ENCODE data around the gene TOMM70. TPM values are rescaled to one million over a fixed set of nuclear protein-coding genes. Genes with fewer than 3 reads are reported as not detected.

TOMM70 gene
- total and polyA plus RNA-seq, 2 of the 4 experiments (the other 2 are of a cell fraction) = 24.6 to 35.1 TPM

DNA sequence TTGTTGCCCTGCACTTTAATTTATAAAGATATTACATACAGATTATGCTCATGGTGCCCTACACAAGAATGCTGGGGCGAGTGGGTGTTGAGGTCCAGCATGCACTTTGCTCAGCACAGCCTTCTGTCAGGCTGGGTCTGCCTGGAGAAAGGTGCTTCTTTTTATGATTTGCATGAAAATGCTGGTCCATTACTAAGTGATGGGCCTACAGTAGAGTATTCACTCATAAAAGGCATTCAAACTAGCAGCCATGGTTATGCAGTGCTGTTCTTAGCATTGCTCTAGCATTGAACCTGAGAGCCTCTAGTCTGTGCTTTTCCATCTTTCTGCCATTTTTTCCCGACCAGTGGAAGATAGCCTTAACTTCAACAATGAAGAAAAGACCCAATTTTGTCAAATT is 12.7 kb upstream of the TOMM70 start:
- Histone ChIP-seq H3K4me1 (ENCODE audit: control insufficient read depth, insufficient read depth, low read length) (no peaks in the 10 kb centered on the region), H3K9ac (ENCODE audit: low read depth, low read length) (no peak overlapping the region), H3K18ac (ENCODE audit: low read depth, low read length) (no peak overlapping the region), H4K91ac (ENCODE audit: insufficient read depth, low read depth, low read length) (no peak overlapping the region), H3K27me3 (ENCODE audit: control insufficient read depth, insufficient read depth, low read length) (no peaks in the 10 kb centered on the region), H3K9me3 (ENCODE audit: control insufficient read depth, insufficient read depth, low read length) (0 out of 2 replicates have a peak, but pooled peaks cover 2% of the 10 kb centered on the region), H3K4me2 (ENCODE audit: low read depth, low read length) (no peak overlapping the region), H4K5ac (ENCODE audit: low read depth, low read length) (no peak overlapping the region), H4K20me1 (ENCODE audit: insufficient read depth, low read length) (no peaks in the 10 kb centered on the region), H2BK20ac (ENCODE audit: low read depth, low read length) (no peak overlapping the region), H3K56ac (ENCODE audit: extremely low read depth, insufficient read depth, low read length) (no peak overlapping the region), H2BK15ac (ENCODE audit: low read depth, low read length) (no peak overlapping the region), H3K4me3 (ENCODE audit: insufficient read depth, low read depth, low read length) (no peak overlapping the region), H3K79me1 (ENCODE audit: low read depth in 1 of 2, low read length in 2 of 2) (peaks cover 5% of the 10 kb centered on the region in 2 experiments), H4K8ac (ENCODE audit: low read depth in 2 of 2, low read length in 2 of 2) (no peak overlapping the region), H3K27ac (ENCODE audit: insufficient read depth, low read length) (no peak overlapping the region), H3K23ac (ENCODE audit: low read depth, low read length) (no peak overlapping the region), H2BK120ac (ENCODE audit: low read depth, low read length) (no peak overlapping the region), H3K4ac (ENCODE audit: low read depth, low read length) (no peak overlapping the region), H2AFZ (replicated peaks; ENCODE audit: low read length, poor library complexity) (no peak overlapping the region), H3K14ac (replicated peaks; ENCODE audit: low read depth, low read length) (no peak overlapping the region), H2AK9ac (replicated peaks; ENCODE audit: low read depth, low read length, poor library complexity) (no peak overlapping the region), H2BK5ac (ENCODE audit: low read depth, low read length, poor library complexity, severe bottlenecking) (no peak overlapping the region), H3K9me1 (ENCODE audit: insufficient read depth, low read length) (no peaks in the 10 kb centered on the region), H3K36me3 (ENCODE audit: control insufficient read depth, insufficient read depth, low read length) (no peaks in the 10 kb centered on the region), H2AK5ac (ENCODE audit: low read depth, low read length) (no peak overlapping the region)
- intact Hi-C loops (cut with micrococcal nuclease) (no loop called here), dilution Hi-C loops (cut with HindIII; ENCODE audit: low sequenced_read_pairs, unreplicated experiment) (no loop called here), in situ Hi-C loops (cut with MboI; ENCODE audit: low sequenced_read_pairs) (no loop called here)
- DNase-seq (no peak), ATAC-seq (ENCODE audit: low read depth) (no peak)
- CTCF ChIA-PET = no interaction called here
- POLR2A ChIA-PET (ENCODE audit: unreplicated experiment) = no interaction called here
- WGBS, 2 experiments (ENCODE audit: extremely low coverage in 2 of 2, insufficient read length in 1 of 2) = 80% methylated on average over 2 of the region's 2 CpGs; no CpG with 5 or more reads in 1 of the 2 experiments
- BruUV-seq (replicated peaks) = no TSS peak
- no peak for TF ChIP-seq CEBPB (IDR thresholded peaks at IDR 0.05; ENCODE audit: low read depth, low read length)
- TF ChIP-seq SMC3 (IDR thresholded peaks at IDR 0.05; ENCODE audit: low read depth, low read length) = no peak
- no peak for TF ChIP-seq BHLHE40 (IDR thresholded peaks at IDR 0.05; ENCODE audit: low read depth, low read length)
- no peak for TF ChIP-seq NFE2L2 (IDR thresholded peaks at IDR 0.05; ENCODE audit: low read depth, low read length)
- TF ChIP-seq, protein P1, sequence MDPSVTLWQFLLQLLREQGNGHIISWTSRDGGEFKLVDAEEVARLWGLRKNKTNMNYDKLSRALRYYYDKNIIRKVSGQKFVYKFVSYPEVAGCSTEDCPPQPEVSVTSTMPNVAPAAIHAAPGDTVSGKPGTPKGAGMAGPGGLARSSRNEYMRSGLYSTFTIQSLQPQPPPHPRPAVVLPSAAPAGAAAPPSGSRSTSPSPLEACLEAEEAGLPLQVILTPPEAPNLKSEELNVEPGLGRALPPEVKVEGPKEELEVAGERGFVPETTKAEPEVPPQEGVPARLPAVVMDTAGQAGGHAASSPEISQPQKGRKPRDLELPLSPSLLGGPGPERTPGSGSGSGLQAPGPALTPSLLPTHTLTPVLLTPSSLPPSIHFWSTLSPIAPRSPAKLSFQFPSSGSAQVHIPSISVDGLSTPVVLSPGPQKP (IDR thresholded peaks at IDR 0.05; ENCODE audit: borderline replicate concordance, low read depth, low read length) = no peak
- no peak for TF ChIP-seq RFX5 (IDR thresholded peaks at IDR 0.05; ENCODE audit: low read depth, low read length)
- TF ChIP-seq CHD1 (IDR thresholded peaks at IDR 0.05; ENCODE audit: low read depth, low read length) = no peak
- no peak for TF ChIP-seq MXI1 (IDR thresholded peaks at IDR 0.05; ENCODE audit: borderline replicate concordance, low read depth, low read length)
- no peak for TF ChIP-seq RAD21 (IDR thresholded peaks at IDR 0.05; ENCODE audit: low read length)
- no peak for TF ChIP-seq POLR2A (IDR thresholded peaks at IDR 0.05; ENCODE audit: low read depth, low read length)
- no peak for TF ChIP-seq MAFK (IDR thresholded peaks at IDR 0.05; ENCODE audit: low read depth, low read length)
- TF ChIP-seq MAZ (IDR thresholded peaks at IDR 0.05; ENCODE audit: borderline replicate concordance, low read depth, low read length) = no peak
- TF ChIP-seq, protein P2, sequence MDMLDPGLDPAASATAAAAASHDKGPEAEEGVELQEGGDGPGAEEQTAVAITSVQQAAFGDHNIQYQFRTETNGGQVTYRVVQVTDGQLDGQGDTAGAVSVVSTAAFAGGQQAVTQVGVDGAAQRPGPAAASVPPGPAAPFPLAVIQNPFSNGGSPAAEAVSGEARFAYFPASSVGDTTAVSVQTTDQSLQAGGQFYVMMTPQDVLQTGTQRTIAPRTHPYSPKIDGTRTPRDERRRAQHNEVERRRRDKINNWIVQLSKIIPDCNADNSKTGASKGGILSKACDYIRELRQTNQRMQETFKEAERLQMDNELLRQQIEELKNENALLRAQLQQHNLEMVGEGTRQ (IDR thresholded peaks at IDR 0.05; ENCODE audit: low read depth, low read length) = no peak

All from IMR-90 (cell line).